IMR-90 (cell line): ENCODE measurements around the gene FOXC1. TPM values are rescaled to one million over a fixed set of nuclear protein-coding genes. Genes with fewer than 3 reads are reported as not detected.

ENCODE experiments used
- ATAC-seq: fragments of 200-7000 bp; cut with Tn5 transposase; 2 replicates; pipeline ENCODE4 v1.9.1; 2020; ENCODE audit warnings: low read depth, mild to moderate bottlenecking, moderate library complexity
- BruUV-seq: library from RNA; stranded (reverse); fragments of 400-500 nt; replicated peaks from 2 replicates; lab custom pipeline; 2021; lab: Mats Ljungman, UMichigan
- CTCF ChIA-PET: fragments of 300-600 bp; formaldehyde crosslinking; extraction: SDS; loops from one replicate; lab custom pipeline; 2021; ENCODE audit warnings: antibody characterized with exemption; lab: Yijun Ruan, JAX
- POLR2A ChIA-PET: fragments of 300-600 bp; sonication (Branson Sonifier 250); formaldehyde crosslinking; loops from one replicate; lab custom pipeline; 2022; ENCODE audit warnings: antibody characterized with exemption; ENCODE audit not compliant: unreplicated experiment; lab: Charles Lee
- DNase-seq: peaks from one replicate; pipeline ENCODE4 v3.0.0; 2013
- H2AFZ ChIP-seq: replicated peaks from 2 replicates; pipeline ENCODE3; 2013; ENCODE audit warnings: low read length, mild to moderate bottlenecking; ENCODE audit not compliant: poor library complexity
- H2AK5ac ChIP-seq: 2 replicates; pipeline ENCODE4 v1.6.1; 2013; ENCODE audit warnings: low read depth, low read length, inconsistent platforms
- H2AK9ac ChIP-seq: replicated peaks from 2 replicates; pipeline ENCODE3; 2013; ENCODE audit warnings: mild to moderate bottlenecking, low read depth, low read length, moderate library complexity; ENCODE audit not compliant: poor library complexity
- H2BK120ac ChIP-seq: 2 replicates; pipeline ENCODE4 v1.6.1; 2013; ENCODE audit warnings: low read depth, low read length, inconsistent platforms
- H2BK15ac ChIP-seq: 3 replicates; pipeline ENCODE4 v1.6.1; 2013; ENCODE audit warnings: low read depth, low read length, inconsistent platforms
- H2BK20ac ChIP-seq: 2 replicates; pipeline ENCODE4 v1.6.1; 2013; ENCODE audit warnings: low read depth, mild to moderate bottlenecking, inconsistent platforms, low read length, moderate library complexity
- H2BK5ac ChIP-seq: 2 replicates; pipeline ENCODE4 v1.6.1; 2013; ENCODE audit warnings: mild to moderate bottlenecking, low read depth, low read length, inconsistent platforms; ENCODE audit not compliant: poor library complexity, severe bottlenecking
- H3K14ac ChIP-seq: replicated peaks from 2 replicates; pipeline ENCODE4 v1.6.1; 2013; ENCODE audit warnings: low read depth, low read length, inconsistent platforms
- H3K18ac ChIP-seq: 2 replicates; pipeline ENCODE4 v1.6.1; 2013; ENCODE audit warnings: low read depth, low read length, control low read depth
- H3K23ac ChIP-seq: 2 replicates; pipeline ENCODE4 v1.6.1; 2013; ENCODE audit warnings: low read depth, low read length, inconsistent platforms
- H3K27ac ChIP-seq: 2 replicates; pipeline ENCODE4 v1.5.1; 2013; ENCODE audit warnings: mild to moderate bottlenecking, control low read depth, low read length; ENCODE audit not compliant: insufficient read depth
- H3K27me3 ChIP-seq: 2 replicates; pipeline ENCODE4 v1.6.1; 2013; ENCODE audit warnings: low read length; ENCODE audit not compliant: control insufficient read depth, insufficient read depth
- H3K36me3 ChIP-seq: 2 replicates; pipeline ENCODE4 v1.6.1; 2013; ENCODE audit warnings: low read length, mixed read lengths; ENCODE audit not compliant: control insufficient read depth, insufficient read depth
- H3K4ac ChIP-seq: 2 replicates; pipeline ENCODE4 v1.6.1; 2013; ENCODE audit warnings: low read depth, low read length, inconsistent platforms
- H3K4me1 ChIP-seq: 2 replicates; pipeline ENCODE4 v1.6.1; 2013; ENCODE audit warnings: low read length, mixed read lengths; ENCODE audit not compliant: control insufficient read depth, insufficient read depth
- H3K4me2 ChIP-seq: 2 replicates; pipeline ENCODE4 v1.6.1; 2013; ENCODE audit warnings: low read depth, mild to moderate bottlenecking, control low read depth, low read length, moderate library complexity
- H3K4me3 ChIP-seq: 2 replicates; pipeline ENCODE4 v1.5.1; 2013; ENCODE audit warnings: low read depth, mild to moderate bottlenecking, control low read depth, low read length, moderate library complexity; ENCODE audit not compliant: insufficient read depth
- H3K56ac ChIP-seq: 2 replicates; pipeline ENCODE4 v1.6.1; 2013; ENCODE audit warnings: low read length, inconsistent platforms; ENCODE audit not compliant: insufficient read depth; ENCODE audit errors: extremely low read depth
- H3K79me1 ChIP-seq, 2 experiments: 2 replicates each; pipeline ENCODE4 v1.6.1; 2013; ENCODE audit warnings: low read length in 2 of 2, inconsistent platforms in 1 of 2, low read depth in 1 of 2
- H3K9ac ChIP-seq: 2 replicates; pipeline ENCODE4 v1.6.1; 2013; ENCODE audit warnings: low read depth, low read length, control low read depth
- H3K9me1 ChIP-seq: 2 replicates; pipeline ENCODE4 v1.6.1; 2013; ENCODE audit warnings: low read length, inconsistent platforms; ENCODE audit not compliant: insufficient read depth
- H3K9me3 ChIP-seq: 2 replicates; pipeline ENCODE4 v1.6.1; 2013; ENCODE audit warnings: low read length; ENCODE audit not compliant: control insufficient read depth, insufficient read depth
- H4K20me1 ChIP-seq: 2 replicates; pipeline ENCODE4 v1.6.1; 2013; ENCODE audit warnings: low read length, inconsistent platforms; ENCODE audit not compliant: insufficient read depth
- H4K5ac ChIP-seq: 2 replicates; pipeline ENCODE4 v1.6.1; 2013; ENCODE audit warnings: mild to moderate bottlenecking, low read depth, low read length, control low read depth
- H4K8ac ChIP-seq, 2 experiments: 2 replicates each; pipeline ENCODE4 v1.6.1; 2013; ENCODE audit warnings: low read depth in 2 of 2, low read length in 2 of 2, control low read depth in 1 of 2, inconsistent platforms in 1 of 2
- H4K91ac ChIP-seq: 2 replicates; pipeline ENCODE4 v1.6.1; 2013; ENCODE audit warnings: low read depth, low read length, inconsistent platforms; ENCODE audit not compliant: insufficient read depth
- POLR2A ChIP-seq: IDR thresholded peaks from 2 replicates; pipeline ENCODE4 v1.6.1; 2012; ENCODE audit warnings: mild to moderate bottlenecking, low read depth, low read length
- RAD21 ChIP-seq: IDR thresholded peaks from 2 replicates; pipeline ENCODE4 v1.6.1; 2012; ENCODE audit warnings: low read length, improper control_type of control experiment
- RCOR1 ChIP-seq: IDR thresholded peaks from 2 replicates; pipeline ENCODE4 v1.6.1; 2012; ENCODE audit warnings: mild to moderate bottlenecking, low read length, improper control_type of control experiment; ENCODE audit not compliant: insufficient replicate concordance
- WGBS, 2 experiments: methylation state at CpG; one replicate each; pipeline versions ENCODE4 v1.1.5 to v1.1.7; 2013; ENCODE audit warnings: missing lambda C conversion rate in 2 of 2; ENCODE audit not compliant: insufficient read length in 1 of 2; ENCODE audit errors: extremely low coverage in 2 of 2; 5-methylcytosine and 5-hydroxymethylcytosine counted together
- dilution Hi-C: fragments of 300-500 bp; cut with HindIII; formaldehyde crosslinking; loops from one replicate; pipeline ENCODE4 v1.14.3; 2018; ENCODE audit warnings: low sequenced_read_pairs; ENCODE audit not compliant: unreplicated experiment
- in situ Hi-C: fragments of 300-500 bp; cut with MboI; formaldehyde crosslinking; loops from 3 replicates; pipeline ENCODE4 v1.14.3; 2019; ENCODE audit warnings: low sequenced_read_pairs, inconsistent platforms, mixed read lengths
- intact Hi-C: fragments of 100-400 bp; cut with micrococcal nuclease; formaldehyde crosslinking; loops from 2 replicates; pipeline ENCODE4 v1.10.0; 2022
- polyA plus RNA-seq, 3 experiments: library from polyadenylated mRNA; depleted of rRNA; stranded (reverse); fragments of >200 nt; gene quantifications; 2 replicates each; pipeline ENCODE4 v1.2.3, GENCODE V29; 2012; ENCODE audit warnings: low replicate concordance in 1 of 3
- total RNA-seq: library from RNA; depleted of rRNA; stranded (reverse); fragments of >200 nt; gene quantifications from 2 replicates; pipeline ENCODE4 v1.2.3, GENCODE V29; 2012

FOXC1 gene
- total and polyA plus RNA-seq, 2 of the 4 experiments (the other 2 are of a cell fraction) = 1.3 to 4.0 TPM

DNA sequence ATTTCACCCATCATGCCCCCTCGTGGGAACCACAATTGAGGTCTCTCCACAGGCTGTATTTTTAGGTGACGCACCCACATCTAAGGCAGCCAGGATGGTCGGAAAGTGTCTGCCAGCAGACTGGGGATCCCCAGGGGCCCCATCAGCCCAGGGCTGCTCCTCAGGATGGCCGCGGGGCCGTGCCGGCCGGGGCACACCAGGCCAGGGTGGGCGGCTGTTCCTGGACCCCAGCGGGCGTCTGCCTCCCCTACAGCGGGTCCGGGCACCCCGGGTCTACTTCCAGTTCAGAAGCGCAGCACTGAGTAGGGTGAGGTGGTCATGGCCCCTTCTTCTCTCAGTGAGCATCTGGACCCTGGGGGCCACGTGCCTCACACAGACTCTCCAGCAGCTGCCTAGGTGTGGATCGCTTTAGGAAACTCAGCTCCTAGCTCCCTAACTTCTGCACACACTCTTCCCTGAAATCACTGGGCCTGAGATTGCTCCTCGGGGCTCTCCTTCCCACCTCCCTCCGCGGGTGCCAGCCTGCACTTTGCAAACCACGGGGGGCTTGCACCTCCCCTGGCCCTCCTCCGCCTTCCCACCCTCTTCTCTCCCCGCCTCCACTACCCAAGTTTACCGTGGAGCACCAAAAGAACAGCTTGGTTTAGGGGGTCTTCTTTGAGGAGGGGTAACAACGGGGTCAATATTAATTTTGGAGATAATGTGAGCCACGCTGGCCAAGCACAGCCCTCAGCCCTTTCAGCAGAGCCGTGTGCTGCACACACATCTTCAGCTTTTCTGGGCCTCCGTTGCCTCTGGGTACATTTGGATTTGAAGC lies 14.2 kb upstream of the FOXC1 start:
- CTCF ChIA-PET = interaction anchor here (0.5 to 1.7 kb wide), 7 partner anchors 759 to 1394 kb away, joined by 3 to 7 read pairs (median 4); no protein-coding TSS in a partner anchor
- no peaks in the 10 kb centered on the region for H3K36me3 ChIP-seq

More for the DNA sequence above, 14.2 kb upstream of the FOXC1 start:
- no peak overlapping the region for H2BK20ac ChIP-seq
- POLR2A ChIA-PET = no interaction called here
- intact Hi-C loops (loop anchor here (1.0 to 5.0 kb wide), 6 partner anchors 601 to 1392 kb away; partner anchors contain the start of gene MYLK4), dilution Hi-C loops (no loop called here), in situ Hi-C loops (loop anchor here (10.0 kb wide), 2 partner anchors 509 to 1159 kb away; partner anchors contain the start of gene MYLK4)
- H4K5ac ChIP-seq = no peak overlapping the region
- H2AK9ac ChIP-seq = no peak overlapping the region
- ATAC-seq (no peak), DNase-seq (no peak)
- H3K27me3 ChIP-seq = peaks cover 26% of the 10 kb centered on the region
- H3K4me2 ChIP-seq = peak overlapping the region; percentile 99
- H2AK5ac ChIP-seq = no peak overlapping the region
- no peak overlapping the region for H3K4me3 ChIP-seq
- no peak overlapping the region for H2BK5ac ChIP-seq
- H3K4ac ChIP-seq = no peak overlapping the region
- no peak overlapping the region for H3K23ac ChIP-seq
- H3K79me1 ChIP-seq = no peaks in the 10 kb centered on the region
- H3K18ac ChIP-seq = no peak overlapping the region
- H2BK15ac ChIP-seq = peak overlapping the region; percentile 94; the same call in 1 of the 3 replicates
- H3K9me1 ChIP-seq = no peaks in the 10 kb centered on the region
- H2BK120ac ChIP-seq = no peak overlapping the region
- no peak overlapping the region for H3K14ac ChIP-seq
- H3K27ac ChIP-seq = no peak overlapping the region
- WGBS, 2 experiments = 40% methylated on average over 1 of the region's 28 CpGs; no CpG with 5 or more reads in 1 of the 2 experiments
- no TSS peak for BruUV-seq
- H3K56ac ChIP-seq = no peak overlapping the region
- H3K9ac ChIP-seq = no peak overlapping the region
- H4K8ac ChIP-seq = no peak overlapping the region
- H3K9me3 ChIP-seq = peaks cover 3% of the 10 kb centered on the region
- peaks cover 11% of the 10 kb centered on the region for H3K4me1 ChIP-seq
- TF ChIP-seq RAD21 (no peak), RCOR1 (no peak), POLR2A (0 out of 2 replicates have a peak, but pooled peaks have one; percentile 7)
- no peak overlapping the region for H4K91ac ChIP-seq
- H2AFZ ChIP-seq = peak overlapping the region; percentile 80
- H4K20me1 ChIP-seq = no peaks in the 10 kb centered on the region
